ENCODE results near the gene FZR1.
"Not testable (repeated sequence)": the region's sequence is repeated elsewhere in the genome, so short reads cannot be mapped to it uniquely, and the experiment has no call there.

Gene FZR1

DNA sequence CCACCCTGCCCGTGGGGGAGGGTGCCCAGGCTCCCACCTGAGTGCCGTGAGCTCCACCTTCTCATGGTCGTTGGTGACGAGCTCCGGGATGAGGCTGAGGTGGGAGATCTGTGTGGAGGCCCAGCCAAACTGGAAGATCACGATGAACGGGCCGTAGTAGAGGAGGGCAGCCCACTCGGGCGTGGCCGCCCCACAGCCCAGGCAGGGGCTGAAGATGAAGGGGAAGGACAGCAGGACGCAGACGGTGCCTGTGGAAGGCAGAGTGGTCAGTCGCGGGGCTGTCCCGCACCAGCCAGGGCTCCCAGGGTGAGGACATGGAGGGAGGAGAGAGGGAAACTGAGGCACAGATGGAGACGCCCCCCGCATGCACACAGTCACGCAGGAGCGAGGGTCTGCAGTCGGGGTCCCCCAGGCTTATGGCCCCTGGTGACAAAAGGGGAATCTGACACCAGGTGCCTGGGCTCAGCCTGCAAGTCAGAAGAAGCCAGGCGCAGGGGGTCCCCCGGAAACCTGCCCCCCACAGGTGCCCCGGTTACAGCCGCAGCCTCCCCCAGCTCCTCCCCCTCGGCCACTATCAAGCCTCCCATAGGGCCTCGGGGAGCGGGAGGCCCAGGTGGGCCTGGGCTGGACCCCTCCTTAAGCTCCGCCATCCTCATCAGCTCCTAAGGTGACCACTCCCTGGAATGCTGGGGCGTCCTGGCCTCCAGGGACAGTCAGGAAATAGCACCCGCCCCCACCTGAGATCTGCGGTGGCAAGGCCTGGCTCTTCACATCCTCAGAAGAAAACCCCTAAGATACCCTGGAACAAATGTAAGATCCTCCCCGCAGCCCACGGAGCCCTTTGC lies 45.1 kb downstream of the FZR1 start:
- DNase-seq = no peak

DNA sequence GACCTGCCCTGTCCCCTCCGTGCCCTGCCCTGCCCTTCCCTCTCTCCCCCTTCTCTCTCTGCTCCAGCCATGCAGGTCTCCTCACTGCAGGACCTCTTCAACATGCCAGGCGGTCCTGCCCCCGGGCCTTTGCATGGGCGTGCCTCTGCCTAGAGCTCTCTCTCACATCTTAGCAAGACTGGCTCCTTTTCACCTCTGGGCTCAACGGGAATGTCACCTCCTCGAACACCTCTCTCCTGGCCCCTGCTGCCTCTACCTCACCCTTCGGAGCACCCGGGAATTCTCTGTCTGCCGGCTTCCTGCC lies 45.6 kb downstream of the FZR1 start:
- DNase-seq = no peak

DNA sequence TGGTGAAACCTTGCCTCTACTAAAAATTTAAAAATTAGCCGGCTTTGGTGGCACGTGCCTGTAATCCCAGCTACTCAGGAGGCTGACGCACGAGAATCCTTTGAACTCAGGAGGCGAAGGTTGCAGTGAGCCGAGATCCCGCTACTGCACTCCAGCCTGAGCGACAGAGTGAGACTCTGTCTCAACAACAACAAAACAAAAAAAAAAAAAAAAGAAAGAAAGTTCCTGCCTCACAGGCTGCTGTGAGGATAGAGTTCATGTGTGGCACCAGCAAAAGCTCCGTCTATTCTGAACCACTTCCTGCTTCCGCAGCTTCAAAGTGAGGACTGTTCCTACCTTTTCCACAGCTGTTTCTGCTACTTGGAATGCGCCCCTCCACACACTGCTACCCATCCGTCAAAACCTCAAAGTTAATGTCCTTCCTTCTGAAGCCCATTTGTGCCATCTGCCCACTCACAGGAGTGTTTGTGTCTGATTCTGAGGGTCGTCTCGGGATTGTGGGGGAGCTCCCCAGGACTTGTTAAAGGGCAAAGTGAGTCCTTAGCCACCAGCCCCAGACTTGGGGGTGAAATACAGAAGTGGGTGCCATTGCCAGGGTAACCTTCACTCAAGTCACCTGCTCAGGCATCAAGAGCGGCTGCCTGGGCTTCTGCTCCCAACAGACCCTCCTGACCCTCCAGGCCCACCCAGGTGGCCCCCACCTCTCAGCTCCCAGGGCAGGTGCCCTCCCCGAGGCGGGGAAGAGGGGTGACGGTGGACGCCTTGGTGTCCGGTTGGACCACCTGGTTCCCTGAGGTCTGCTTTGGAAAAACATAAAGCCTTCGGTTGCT lies 48.4 kb downstream of the FZR1 start:
- DNase-seq = no peak

DNA sequence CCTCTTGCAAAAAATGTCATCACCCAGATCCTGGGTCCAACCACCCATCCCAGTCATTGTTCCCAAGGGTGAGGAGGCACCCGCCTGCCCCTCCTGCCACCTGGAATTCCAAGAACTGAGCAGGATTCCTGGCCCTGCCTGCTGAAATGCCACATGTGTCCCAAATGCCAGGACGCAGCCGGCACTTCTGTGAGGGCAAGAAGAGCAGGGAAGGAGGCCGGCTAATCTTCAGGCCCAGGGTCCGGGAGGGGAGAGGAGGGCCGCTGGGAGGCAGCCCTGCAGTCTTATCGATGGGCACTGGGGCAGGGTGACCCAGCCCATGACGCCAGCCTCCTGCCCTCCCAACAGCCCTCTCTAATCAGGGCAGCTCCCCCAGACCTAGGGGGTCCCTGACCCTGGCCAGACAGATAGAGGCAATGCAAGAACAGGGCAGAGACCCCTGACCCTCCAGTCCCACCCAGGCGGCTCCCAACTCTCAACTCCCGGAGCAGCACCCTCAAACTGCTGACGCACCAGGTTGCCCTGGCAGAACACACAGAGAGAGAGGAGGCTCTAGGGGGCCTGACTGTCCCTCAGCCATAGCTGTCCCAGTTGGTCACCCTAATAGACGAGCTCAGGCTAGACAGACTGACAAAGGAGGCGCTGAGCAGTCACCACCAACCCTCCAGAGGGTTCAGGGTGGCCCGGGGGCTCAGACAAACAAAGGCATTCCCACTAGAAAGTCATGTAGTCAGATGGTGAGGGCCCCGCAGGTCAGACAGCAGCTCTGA lies 49.7 kb downstream of the FZR1 start:
- DNase-seq = no peak

DNA sequence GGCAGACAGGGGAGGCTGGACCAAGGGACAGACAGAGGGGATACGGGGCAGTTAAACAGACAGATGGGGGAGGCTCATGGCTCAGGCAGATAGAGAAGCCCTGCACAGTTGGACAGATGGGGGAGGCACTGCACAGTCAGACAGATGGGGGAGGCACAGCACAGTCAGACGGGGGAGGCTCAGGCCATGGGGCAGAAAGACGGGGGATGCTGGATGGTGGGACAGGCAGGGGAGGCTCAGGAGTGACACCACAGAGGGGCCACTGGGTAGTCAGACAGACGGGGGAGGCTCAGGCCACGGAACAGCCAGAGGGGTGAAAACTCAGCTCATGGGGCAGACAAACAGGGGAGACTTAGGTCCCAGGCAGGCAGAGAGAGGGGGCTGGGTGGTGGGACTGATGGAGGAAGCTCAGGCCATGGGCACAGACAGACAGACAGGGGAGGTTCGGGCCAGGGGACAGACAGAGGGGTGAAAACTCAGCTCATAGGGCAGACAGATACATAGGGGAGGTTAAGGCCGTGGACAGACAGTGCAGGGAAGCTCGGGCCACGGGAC lies 50.4 kb downstream of the FZR1 start:
- DNase-seq = no peak

DNA sequence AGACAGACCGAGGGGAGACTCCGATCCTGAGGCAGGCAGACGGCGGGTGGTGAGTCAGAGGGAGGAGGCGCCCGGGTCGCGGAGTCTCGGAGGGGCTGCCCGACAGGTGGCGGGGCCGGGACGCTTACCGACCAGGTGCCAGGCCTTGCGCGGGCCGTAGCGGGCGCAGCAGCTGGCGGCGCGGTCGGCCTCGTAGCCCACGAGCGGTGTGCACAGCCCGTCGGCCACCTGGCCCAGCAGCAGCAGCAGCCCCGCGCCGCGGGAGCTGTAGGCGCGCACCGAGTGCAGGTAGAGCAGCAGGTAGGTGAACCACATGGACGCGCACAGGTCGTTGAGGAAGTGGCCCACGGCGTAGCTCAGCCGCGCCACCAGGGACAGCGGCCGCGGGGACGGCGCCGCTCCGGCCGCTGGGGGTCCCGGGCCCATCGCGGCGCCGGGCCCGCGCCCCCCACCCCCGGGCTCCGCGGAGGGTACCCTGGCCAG lies 50.9 kb downstream of the FZR1 start:
- no peak for DNase-seq

DNA sequence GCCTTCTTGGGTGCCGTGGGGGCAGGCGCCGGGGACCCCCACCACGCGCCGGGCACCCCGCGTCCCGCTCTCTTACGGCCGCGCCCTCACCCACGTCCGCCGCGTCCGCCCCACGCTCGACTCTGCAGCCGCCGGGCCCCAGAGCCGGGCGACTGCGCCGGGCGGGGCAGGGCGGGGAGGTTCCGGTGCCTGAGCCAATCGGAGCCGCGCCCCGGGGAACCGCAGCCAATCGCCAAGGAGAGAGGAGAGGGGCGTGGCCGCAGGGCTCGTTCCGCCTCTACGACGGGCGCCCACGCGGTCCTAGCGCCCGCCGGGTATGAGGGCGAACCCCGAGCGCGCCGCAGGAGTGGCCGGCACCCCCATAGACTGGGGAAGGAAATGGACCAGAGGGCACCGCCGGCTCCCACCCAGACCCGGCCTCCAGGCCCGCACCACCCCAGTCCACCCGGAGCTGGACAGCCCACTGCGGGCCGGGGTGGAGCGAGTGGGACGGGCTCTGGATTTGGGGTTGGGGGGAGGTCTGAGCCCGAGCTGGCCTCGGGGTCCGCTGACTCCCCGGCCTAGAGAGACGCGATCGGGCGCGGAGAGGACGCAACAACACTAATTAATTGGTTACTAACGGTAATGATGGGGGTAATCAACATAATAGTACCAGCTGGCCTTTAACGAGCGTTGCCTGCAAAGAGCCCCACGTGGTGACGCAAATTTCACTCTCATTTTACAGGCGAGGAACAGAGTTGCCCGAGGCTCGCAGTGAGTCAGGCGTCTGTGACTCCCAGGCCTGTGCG lies 51.5 kb downstream of the FZR1 start, which contains the start of gene MFSD12:
Gene MFSD12 (minus strand): TSS at position 126 of the 788 bp plus-strand sequence. CDS start 183 bp downstream, outside the sequence.
- DNase-seq = peak; percentile 92

DNA sequence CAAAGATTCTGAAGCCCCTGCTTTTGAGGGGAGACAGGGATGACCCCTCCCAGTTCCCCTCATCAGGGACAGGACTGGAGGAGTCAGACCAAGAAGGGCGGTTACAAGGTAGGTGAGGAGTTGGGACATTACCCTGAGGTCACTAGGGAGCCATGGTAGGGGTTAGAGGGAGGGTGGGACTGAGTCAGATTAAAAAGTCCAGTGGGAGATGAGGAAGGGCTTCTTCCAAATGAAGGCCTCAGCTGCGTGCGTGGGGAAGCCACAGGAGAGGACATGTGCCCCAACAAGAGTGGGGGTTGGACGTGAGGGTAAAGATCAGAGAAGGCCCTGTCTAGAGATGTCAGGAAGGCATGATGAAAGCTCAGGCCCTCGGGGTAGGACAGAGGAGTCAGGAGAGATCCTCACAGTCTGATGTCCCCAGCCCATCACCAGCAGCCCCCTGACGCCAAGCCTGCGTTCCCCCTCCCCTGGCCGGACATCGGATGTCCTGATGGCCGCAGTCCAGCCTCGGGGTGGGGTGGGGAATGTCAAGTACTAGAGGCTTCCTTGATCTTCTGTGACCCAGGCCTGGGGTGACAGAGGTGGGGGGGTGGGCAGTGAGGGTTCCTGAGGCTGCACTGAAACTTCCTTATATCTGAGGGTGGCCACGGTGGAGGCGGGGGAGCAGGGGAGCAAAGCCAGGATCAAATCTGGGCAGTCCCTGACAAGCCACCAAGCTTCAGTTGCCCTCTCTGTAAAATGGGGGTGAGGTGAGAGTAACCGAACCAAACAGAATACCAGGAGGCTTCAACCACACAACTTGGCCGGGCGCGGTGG lies 57.8 kb downstream of the FZR1 start:
- no peak for DNase-seq

DNA sequence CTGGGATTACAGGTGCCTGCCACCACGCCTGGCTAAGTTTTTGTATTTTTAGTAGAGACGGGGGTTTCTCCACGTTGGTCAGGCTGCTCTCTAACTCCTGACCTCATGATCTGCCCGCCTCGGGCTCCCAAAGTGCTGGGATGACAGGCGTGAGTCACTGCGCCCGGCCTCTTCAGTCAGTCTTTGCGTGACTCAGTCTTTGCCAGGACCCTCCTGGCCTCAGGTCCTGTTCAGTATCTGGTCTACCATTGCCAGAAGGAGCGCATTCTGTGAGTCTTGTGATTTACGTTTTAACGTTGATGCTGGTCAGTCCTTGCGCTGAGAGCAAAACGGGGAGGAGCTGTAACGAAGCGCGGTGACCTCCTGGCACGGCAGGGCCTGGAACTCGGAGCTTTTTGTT lies 59.0 kb downstream of the FZR1 start:
- no peak for DNase-seq

DNA sequence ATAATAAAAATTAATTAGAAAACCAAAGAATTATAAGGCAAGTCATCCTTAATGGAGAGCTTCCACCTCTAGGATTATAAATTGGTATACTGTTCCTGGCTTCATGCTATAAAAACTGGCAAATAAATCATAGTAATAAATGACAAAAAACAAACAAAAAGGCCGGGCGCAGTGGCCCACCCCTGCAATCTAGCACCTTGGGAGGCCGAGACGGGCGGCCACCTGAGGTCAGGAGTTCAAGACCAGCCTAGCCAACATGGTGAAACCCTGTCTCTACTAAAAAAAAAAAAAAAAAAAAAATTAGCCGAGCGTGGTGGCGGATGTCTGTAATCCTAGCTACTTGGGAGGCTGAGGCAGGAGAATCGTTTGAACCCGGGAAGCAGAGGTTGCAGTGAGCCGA lies 63.9 kb downstream of the FZR1 start:
- DNase-seq = not testable (repeated sequence)

DNA sequence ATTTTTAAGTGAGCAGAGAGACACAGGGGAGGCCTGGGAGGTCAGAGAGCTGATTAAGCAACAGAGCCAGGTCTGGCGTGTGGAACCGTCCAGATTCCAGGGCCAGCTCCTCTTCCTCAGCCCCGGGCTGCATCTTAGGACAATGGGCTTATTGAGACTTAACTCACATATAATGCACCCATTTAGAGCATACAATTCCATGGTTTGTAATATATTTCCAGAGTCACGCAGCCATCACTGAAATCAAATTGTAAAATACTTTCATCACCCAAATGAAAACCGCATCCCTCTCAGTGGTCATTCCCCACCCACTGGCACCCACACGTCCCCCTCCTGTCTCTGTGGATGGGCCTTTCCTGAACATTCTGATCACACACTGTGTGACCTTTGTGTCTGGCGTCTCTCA lies 64.5 kb downstream of the FZR1 start:
- DNase-seq = no peak

DNA sequence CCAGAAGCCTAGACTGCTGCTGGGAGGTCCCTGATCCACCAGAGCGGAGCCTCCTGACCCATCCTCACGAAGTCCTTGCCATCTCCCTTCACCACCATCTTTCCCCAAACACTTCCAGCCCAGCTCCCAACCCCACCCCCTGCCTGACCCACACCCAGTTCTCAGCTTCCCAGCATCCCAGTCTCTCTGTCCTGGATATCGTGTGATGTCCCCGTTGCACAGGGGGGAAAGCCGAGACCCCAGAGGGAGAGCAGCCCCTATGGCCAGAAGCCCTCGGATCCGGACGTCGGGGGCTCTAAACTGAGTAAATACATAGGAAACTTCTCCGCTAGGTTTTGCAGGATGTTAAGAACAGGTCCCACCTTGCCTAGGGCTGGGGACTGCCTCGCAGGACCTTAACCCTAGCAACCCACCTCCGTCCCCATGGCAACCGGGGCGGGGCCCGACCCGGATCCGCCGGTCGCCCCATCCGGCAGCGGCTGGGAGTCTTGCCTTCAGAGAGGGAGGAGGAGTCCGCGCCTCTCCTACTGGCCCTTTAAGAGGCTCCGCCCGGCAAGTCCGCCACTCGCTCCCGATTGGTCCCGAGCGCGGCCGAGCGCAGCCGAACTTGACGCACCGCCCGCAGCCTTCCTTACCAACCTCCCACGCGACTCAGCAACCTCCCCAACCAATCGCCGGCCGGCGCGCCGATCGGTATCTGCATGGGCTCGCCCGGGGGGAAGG lies 66.2 kb downstream of the FZR1 start:
- DNase-seq = peak; percentile 99

DNA sequence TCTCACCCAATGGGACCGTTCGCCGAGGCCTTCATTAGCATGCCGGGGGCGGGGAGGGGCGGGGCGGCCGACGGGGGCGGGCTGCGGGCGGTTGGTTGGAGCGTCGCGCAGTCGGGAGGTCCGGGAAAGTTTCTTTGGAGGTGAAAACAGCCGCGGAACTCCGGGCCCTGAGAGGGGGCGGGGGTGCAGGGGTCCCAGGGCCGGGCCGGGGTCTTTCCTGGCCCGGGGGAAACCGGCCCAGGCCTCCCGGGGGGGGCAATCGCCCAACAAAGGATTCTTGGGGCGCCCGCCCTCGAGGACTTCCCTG lies 66.7 kb downstream of the FZR1 start, which contains the start of gene HMG20B:
Gene HMG20B (plus strand): TSS at position 90 of the 307 bp plus-strand sequence. CDS start 366 bp downstream, outside the sequence.
- no peak for DNase-seq

DNA sequence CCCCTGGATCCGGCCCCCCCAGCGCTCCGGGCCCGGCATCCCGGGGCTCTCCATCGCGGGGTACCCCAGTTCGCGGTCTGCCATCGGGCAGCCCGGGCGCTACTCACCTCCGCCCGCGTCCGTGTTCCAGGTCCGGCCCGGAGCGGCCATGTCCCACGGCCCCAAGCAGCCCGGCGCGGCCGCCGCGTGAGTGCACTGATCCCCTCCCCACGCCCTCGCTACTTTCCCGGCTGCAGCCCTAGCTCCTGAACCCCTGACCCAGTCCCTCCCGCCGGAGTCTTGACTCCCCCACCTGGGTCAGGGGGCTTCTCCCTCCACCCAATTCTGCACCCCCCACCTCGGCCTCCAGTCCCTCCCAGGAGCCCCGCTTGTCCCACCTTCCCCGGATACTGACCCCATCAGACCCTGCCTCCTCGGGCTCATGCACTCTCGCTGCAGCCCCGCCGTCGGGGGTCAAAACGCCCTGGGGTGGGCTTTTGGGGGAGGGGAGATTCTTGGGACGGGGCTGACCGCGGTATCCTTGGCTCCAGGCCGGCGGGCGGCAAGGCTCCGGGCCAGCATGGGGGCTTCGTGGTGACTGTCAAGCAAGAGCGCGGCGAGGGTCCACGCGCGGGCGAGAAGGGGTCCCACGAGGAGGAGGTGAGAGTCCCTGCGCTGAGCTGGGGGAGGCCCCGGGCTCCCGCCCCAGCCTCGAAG lies 67.2 kb downstream of the FZR1 start:
- DNase-seq = no peak

DNA sequence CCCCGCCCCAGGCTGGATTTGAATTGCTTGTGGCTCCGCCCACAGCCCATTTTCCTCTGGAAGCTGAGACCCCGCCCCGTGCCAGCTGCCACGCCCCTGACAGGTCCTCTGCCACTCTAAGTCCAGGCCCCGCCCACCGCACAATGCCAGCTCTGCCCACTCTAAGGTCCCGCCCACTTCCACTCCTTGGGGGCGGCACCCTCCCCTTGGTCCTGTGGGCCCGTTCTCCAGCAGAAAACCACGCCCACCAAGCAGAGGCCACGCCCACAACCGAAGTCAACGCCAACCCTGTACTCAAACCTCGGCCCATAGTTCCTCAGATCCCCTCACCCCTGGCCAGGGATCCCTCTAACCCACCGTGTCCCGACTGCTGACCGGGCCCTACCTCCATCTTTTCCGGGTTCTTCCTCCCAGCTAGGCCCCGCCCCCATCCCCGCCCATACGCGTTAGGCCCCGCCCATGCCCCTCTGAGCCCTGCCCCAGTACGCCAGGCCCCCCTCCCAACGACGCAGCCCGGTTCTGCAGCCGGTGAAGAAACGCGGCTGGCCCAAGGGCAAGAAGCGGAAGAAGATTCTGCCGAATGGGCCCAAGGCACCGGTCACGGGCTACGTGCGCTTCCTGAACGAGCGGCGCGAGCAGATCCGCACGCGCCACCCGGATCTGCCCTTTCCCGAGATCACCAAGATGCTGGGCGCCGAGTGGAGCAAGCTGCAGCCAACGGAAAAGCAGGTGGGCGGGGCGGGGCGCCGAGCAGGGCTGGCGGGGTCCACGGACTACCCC lies 67.9 kb downstream of the FZR1 start:
- peak; percentile 64 for DNase-seq

DNA sequence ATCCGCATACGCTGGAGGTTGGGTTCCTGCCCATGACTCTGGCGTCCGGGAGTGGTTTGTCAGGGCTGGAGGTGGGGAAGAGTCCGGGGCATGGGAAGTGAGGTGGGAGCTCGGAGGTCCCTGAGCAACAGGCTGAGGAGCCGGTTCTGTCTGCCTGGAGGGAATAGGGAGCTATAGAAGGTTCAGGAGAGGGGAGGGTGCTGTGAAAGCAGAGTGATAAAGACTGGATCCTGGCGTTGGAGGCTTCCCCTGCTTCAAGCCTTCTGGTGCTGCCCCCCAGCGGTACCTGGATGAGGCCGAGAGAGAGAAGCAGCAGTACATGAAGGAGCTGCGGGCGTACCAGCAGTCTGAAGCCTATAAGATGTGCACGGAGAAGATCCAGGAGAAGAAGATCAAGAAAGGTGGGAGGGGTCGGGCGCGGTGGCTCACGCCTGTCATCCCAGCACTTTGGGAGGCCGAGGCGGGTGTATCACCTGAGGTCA lies 69.2 kb downstream of the FZR1 start:
- peak; percentile 20 for DNase-seq

DNA sequence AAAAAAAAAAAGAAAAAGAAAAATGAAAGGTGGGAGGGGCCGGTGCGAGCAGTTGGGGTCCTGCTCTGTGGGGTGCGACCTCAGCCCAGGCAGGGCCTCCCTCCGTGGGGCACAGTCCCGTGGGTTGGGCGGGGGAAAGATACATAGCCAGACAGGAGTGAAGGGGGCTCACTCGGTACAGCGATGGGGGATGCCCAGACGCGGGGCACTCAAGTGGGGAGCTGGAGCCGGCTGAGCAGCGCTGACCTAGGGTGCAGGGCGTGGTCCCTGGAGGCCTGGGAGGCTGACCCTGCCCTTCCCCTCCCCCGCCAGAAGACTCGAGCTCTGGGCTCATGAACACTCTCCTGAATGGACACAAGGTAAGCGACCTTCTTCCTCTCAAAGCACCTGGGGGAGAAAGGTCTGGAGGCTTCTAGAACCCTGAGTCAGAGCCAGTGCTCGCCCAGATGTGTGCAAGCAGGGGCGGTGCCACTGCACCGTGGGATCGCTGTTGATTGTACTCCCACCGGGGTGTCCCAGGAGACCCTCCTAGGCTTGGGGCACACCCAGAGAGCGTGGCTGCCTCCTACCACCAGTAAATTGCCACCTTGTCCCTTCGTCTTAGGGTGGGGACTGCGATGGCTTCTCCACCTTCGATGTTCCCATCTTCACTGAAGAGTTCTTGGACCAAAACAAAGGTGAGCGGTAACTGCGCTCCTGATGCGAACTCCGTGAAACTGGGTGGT lies 70.0 kb downstream of the FZR1 start:
- no peak for DNase-seq

All from NCI-H1092 treated with DMSO at 0.1 percent for 48 hours (cell line).